GOT3 (cell line): ENCODE data around the gene RFX5.
A peak's percentile ranks its signal among the peaks of the same experiment; 100 is the strongest.
"Not testable (repeated sequence)": the region's sequence is repeated elsewhere in the genome, so short reads cannot be mapped to it uniquely, and the experiment has no call there.

Source experiments
- DNase-seq: peaks from one replicate; lab custom pipeline; 2025; ENCODE audit warnings: mixed read lengths; lab: John Stamatoyannopoulos, UW

RFX5 gene

DNA sequence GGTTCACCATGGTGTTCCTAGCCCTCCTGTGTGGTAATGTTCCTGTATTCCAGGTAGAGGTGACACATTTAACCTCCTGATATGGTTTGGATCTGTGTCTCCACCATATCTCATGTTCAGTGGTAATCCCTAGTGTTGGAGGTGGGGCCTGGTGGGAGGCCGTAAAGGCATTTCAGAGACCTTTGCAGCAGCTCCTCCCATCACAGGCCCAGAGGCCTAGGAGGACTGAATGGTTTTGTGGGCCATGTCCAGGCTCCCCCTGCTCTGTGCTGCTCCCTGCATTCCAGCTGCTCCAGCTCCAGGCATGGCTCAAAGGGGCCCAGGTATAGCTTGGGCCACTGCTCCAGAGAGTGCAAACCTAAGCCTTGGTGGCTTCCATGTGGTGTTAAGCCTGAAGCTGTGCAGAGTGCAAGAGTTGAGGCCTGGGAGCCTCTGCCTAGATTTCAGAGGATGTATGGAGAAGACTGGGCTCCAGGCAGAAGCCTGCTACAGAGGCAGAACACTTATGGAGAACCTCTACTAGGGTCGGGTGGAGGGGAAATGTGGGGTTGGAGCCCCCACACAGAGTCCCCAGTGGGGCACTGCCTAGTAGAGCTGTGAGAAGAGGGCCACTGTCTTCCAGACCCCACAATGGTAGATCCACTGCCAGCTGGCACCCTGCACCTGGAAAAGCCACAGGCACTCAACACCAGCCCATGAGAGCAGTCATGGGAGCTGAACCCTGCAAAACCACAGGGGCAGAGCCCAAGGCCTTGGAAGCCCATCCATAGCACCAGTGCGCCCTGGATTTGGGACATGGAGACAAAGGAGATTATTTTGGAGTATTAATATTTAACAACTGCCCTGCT is 15.5 kb upstream of the RFX5 start:
- no peak for DNase-seq

GRCh38 chr1:151361883-151362282 is 14.8 kb upstream of the RFX5 start:
- no peak for DNase-seq

GRCh38 chr1:151356696-151357095 is 9.6 kb upstream of the RFX5 start:
- DNase-seq = no peak

- DNase-seq = no peak
These were observed 5.1 kb upstream of the RFX5 start for GRCh38 chr1:151352021-151352718.

DNA sequence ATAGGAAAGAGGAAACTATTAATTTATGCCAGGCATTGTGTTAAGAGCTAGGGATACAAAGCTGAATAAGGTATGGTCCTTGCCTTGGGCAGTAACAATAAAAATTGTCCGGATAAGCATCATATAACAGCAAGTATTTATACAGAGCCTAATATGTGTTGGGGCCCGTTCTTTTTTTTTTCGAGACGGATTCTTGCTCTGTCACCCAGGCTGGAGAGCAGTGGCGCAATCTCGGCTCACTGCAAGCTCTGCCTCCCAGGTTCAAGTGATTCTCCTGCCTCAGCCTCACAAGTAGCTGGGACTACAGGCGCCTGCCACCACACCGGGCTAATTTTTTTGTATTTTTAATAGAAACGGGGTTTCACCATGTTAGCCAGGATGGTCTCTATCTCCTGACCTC is 3.3 kb upstream of the RFX5 start:
- DNase-seq = not testable (repeated sequence)

DNA sequence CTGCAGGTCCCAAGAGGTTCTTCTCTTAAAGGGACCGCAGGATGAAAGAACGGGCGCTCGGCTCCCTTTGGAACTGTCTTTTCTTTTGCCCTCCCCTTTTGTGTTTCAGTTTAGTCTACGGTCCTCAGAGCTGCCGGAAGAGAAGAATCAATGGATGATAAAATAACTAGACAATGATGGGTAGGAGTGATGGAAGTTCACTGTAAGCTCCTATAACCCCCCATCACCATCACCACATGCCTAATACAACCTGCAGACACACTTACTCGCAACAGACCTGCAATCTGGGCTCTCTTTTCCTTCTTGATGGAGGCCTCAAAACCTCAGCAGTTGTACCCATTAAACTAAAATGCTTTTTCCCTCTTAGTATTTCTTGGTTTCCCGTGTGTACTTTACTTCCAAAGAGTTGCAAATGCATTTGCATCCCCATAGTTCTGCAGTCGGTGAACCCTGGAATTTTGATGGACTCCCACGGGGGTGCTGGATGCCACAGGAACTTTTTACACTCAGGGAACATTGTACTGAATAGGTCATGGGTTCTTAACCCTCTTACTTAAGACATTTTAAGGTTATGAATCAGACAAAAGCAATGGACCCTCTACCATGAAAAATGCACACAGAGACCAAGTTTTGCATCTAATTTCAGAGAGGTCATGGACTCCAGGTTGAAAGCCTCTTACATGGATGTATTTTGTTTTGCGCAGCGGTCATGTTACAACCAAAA is 633 bp upstream of the RFX5 start:
- DNase-seq = no peak

DNA sequence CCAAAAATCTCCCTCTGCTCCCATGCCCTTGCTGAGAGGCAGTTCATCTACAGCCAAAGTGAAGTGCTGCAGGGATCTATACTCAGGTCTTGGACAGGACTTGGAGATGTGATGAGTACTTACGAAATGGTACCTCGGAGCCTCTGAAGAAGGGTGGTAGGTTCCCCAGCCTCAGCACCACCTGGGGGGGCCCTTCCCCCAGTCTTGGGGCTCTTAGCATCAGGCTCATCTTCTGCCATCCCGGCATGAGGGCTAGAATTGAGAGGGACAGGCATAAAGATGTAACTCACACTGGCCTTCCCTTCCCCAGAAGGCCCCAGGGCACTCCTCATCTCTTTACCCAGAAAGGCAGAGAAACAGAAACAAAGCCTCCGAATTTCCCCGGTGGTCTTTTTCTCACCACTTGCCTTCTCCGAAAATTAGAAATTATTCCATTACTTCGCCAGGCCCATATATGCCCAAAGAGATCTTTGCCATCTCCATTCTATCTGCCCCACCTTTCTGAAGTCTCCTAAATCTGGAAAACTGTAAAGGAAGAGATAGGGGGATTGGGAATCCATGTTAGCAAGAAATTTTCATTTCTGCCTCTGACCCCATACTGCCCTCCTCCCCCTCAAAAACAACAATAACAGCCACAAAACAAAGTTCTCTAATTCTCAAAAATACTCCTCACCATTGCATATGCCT is 827 bp downstream of the RFX5 start:
- DNase-seq = no peak

- DNase-seq = no peak
These were observed 2.8 kb downstream of the RFX5 start for GRCh38 chr1:151344291-151344690.

DNA sequence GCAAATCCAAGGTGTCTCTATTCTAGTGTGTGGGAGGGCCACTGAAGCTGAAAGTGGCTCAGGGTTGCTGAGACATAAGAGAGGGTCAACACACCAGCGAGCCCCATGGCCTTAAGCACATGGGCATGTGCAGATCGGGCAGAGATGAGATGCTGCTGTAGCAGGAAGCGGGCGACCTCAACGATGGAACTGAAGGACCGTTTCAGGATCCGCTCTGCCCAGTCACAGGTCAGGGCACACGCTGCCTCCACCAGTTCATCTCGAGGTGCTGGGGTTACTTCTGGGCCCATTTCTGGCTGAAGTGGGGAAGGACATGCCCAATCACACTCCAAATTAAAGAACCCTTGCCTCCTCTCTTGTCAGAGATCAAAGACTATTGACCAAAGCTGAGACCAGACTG is 3.5 kb downstream of the RFX5 start:
- DNase-seq = no peak

DNA sequence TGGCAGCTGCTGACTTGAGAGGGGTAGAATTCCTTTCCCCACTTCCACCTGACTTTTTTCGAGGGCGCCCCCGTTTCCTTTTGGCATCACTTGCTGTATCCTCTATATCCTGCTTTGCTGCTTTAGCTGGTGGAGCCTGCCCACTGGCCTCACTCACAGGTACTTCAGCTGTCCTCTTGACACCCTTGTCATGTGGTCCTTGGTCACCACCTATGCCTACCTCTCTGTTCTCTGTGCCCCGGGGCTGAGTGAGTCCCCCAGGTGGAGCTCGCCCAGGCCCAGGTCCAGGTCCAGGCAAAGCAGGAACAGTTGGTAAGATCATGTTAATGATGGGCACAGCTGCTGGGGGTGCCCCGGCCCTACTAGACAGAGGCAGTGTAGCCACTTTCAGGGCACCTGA is 4.5 kb downstream of the RFX5 start:
- no peak for DNase-seq

DNA sequence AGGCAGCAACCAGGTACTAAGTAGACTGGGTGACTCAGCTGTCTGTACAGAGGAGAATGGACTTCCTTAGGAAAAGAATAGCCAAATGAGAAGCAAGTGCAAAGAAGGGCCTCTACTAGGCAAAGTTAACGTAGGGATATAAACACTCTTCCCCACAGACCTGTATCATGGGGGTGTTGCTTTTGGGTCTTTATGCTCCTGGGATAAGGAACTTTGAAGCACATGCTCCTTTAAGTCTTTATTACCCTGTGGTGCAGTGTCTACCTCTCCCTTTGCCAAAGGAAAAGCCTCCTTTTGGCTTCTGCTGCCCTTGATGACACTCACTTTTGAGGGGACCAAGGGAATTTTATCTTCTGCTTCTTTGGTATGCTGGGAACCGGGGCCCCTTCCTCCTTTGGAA is 5.0 kb downstream of the RFX5 start:
- no peak for DNase-seq

DNA sequence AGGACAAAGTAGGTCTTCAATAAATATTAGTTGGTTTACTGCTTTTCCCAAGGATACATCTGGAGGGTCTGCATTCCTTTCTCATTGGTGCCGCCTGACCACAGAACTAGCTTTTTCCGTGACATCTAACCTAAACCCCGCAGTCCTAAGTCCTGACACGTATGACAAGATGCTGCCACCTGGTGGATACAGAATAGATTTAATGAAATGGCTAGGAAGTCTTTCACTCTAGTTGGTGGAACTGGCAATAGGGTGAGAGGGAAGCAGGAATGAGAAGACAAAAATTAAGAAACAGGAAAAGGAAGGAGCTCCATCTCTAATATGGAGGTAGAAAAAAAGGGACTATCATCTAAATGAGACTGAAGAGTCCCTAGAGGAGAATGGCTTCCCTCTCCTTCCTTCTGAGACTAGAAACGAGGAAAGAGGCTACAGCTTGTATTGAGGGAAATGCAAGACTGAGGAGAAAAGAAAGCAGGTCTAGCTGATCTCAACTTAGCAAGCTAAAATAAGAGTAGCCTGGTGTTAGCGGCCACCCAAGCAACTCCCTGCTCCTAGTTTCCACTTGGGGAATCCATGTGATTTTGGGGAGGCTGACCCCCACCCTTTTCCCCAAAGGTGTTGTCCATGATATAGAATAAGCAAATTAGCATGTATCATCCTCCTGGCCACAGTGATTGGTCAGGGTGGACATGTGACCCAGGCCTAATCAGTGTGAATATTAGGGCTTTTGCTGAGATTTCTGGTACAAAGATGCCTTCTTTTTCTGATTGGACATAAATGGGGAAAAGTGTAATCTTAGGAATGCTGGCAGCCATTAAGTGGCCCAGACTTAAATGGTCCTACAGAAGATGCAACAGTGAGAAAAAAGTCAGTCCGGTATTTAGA is 5.9 kb downstream of the RFX5 start:
- DNase-seq = peak; percentile 2

- no peak for DNase-seq
These were observed 10.5 kb downstream of the RFX5 start for GRCh38 chr1:151336556-151336955.

GRCh38 chr1:151334822-151335221 is 12.2 kb downstream of the RFX5 start:
- DNase-seq = no peak

- no peak for DNase-seq
These were observed 19.0 kb downstream of the RFX5 start for GRCh38 chr1:151327903-151328674.

GRCh38 chr1:151327223-151327902 is 19.7 kb downstream of the RFX5 start, which contains the start of gene PI4KB:
Gene PI4KB, minus strand, starts transcription at chr1:151327416. Its CDS starts 10,935 bp downstream, at chr1:151316481.
- peak; percentile 81 for DNase-seq

DNA sequence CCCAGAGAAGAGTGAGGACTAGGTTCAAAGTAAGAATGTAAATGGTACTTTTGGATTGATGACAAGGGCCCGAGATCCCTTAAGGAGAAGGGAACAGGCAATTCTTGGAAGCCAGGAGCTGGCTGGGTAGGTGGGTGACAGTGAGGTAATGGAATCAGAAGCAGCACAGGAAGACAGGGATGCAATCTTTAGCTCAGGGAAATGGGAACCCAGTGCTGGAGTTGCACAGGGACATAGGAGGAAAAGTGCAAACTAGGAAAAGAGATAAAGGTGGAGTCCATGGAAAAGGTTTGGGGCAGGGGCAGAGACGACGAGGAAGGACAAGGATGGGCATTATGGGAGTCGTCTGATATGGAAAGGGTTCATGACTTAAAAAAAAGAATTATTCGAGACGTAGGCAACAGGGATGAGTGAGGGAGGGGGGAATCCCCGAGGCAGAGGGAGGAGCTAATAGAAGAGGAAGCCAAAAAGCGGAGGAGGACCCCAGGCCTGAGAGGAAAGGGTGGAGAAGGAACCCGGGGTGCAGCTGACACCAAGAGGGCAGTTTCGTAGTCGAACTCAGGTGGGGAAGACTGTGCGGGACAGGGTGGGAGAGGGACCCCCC is 20.3 kb downstream of the RFX5 start:
- no peak for DNase-seq

DNA sequence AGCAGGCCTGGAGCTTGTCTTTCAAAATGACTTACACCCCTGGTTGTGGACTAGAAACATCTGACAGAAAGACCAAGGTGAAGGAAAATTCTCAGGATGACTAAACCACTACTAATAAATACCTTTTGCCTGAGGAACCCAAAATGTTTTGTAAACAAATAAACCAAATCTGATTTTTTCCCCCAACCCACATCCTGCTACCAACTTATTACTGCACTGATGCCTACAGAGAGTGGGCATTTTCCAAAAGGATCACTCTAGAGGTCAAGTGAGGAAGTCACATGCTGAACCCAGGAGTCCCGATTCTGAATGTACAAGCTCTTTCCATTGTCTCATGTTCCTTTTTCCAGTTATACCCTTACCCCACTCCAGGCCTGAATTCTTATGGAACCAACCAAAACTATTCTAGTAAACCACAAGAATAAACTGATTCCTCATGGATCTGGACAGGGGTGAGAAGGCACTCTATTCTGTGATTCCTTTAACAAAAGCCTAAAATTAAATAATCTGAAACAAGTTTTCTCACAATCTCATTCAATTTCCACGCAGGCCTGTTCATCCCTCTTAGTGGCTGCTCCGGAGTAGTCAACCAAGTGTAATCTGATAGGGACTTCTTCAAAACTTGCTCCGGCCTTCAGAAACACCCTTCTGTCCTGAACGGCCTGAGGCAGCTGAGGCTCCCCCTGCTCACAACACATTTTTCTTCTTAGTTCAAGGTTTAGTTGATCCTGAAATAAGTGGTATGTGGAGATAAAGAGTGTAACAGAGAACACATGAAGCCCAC is 21.2 kb downstream of the RFX5 start:
- no peak for DNase-seq
